SU-DHL-6 (cell line): ENCODE results near the gene CTBP1.
A peak's percentile ranks its signal among the peaks of the same experiment; 100 is the strongest.

Source experiments
- H2AFZ ChIP-seq: fragments of 200-600 bp; sonication (generic); 2 replicates; pipeline ENCODE4 v1.6.1; 2014; ENCODE audit warnings: low read depth, mild to moderate bottlenecking, moderate library complexity, mixed read lengths, antibody characterized with exemption, low read length; ENCODE audit not compliant: severe bottlenecking
- H3F3A ChIP-seq: fragments of 200-600 bp; shearing (Covaris generic); 2 replicates; pipeline ENCODE4 v1.6.0; 2016; ENCODE audit warnings: antibody characterized with exemption, mild to moderate bottlenecking; ENCODE audit not compliant: insufficient read depth
- H3K27ac ChIP-seq: fragments of 200-600 bp; sonication (generic); 2 replicates; pipeline ENCODE4 v1.5.1; 2016; ENCODE audit warnings: low read depth, mild to moderate bottlenecking, low read length, moderate library complexity, mixed read lengths
- H3K27me3 ChIP-seq: fragments of 200-600 bp; sonication (generic), shearing (Covaris generic); 2 replicates; pipeline ENCODE4 v1.6.0; 2014; ENCODE audit warnings: mild to moderate bottlenecking, low read length
- H3K36me3 ChIP-seq: fragments of 200-600 bp; sonication (generic); 2 replicates; pipeline ENCODE4 v1.6.1; 2014; ENCODE audit warnings: mild to moderate bottlenecking, low read length, mixed read lengths
- H3K4me2 ChIP-seq: fragments of 300-600, 200-600 bp; shearing (Covaris generic), sonication (generic); 2 replicates; pipeline ENCODE4 v1.6.0; 2014; ENCODE audit warnings: low read length, low read depth, mild to moderate bottlenecking; ENCODE audit not compliant: poor library complexity, severe bottlenecking
- H3K4me3 ChIP-seq: fragments of 200-600 bp; sonication (generic); 2 replicates; pipeline ENCODE4 v1.5.1; 2014; ENCODE audit warnings: antibody characterized with exemption, low read length, mild to moderate bottlenecking, mixed read lengths; ENCODE audit not compliant: insufficient read depth, poor library complexity, severe bottlenecking
- H3K79me2 ChIP-seq: fragments of 200-600 bp; sonication (generic); 2 replicates; pipeline ENCODE4 v1.6.1; 2014; ENCODE audit warnings: mild to moderate bottlenecking, low read length, moderate library complexity; ENCODE audit not compliant: insufficient read depth
- H3K9ac ChIP-seq: fragments of 200-600 bp; sonication (generic); 2 replicates; pipeline ENCODE4 v1.7.0; 2014; ENCODE audit warnings: mild to moderate bottlenecking, low read length
- H3K9me2 ChIP-seq: fragments of 200-600 bp; sonication (generic); replicated peaks from 2 replicates; pipeline ENCODE4 v1.6.1; 2014; ENCODE audit warnings: low read length; ENCODE audit not compliant: insufficient read depth
- H3K9me3 ChIP-seq: fragments of 200-600 bp; sonication (generic); 2 replicates; pipeline ENCODE4 v1.6.1; 2014; ENCODE audit warnings: low read length, mixed read lengths; ENCODE audit not compliant: insufficient read depth
- H4K20me1 ChIP-seq: fragments of 200-600 bp; sonication (generic); 2 replicates; pipeline ENCODE4 v1.6.1; 2014; ENCODE audit warnings: low read depth, mild to moderate bottlenecking, antibody characterized with exemption, low read length, moderate library complexity, mixed read lengths
- CTCF ChIP-seq: fragments of 200-600 bp; sonication (generic); IDR thresholded peaks from one replicate; pipeline ENCODE4 v1.5.1; 2017; ENCODE audit warnings: antibody characterized with exemption, mild to moderate bottlenecking, low read length, moderate library complexity; ENCODE audit not compliant: insufficient read depth, poor library complexity, severe bottlenecking
- EZH2phosphoT487 ChIP-seq: fragments of 200-600 bp; sonication (generic), shearing (Covaris generic); conservative IDR thresholded peaks from 2 replicates; pipeline ENCODE4 v1.6.1; 2018; ENCODE audit warnings: mild to moderate bottlenecking, antibody characterized with exemption, low read length, moderate library complexity, mixed read lengths

CTBP1 gene

GRCh38 chr4:1222938-1223690 lies 25.8 kb downstream of the CTBP1 start:
- Histone ChIP-seq H4K20me1 (no peaks in the 10 kb centered on the region), H3K9ac (no peak overlapping the region), H3K27me3 (no peaks in the 10 kb centered on the region), H3K9me2 (no peaks in the 10 kb centered on the region), H3K4me2 (no peak overlapping the region), H2AFZ (no peak overlapping the region), H3K36me3 (no peaks in the 10 kb centered on the region), H3K27ac (no peak overlapping the region), H3K4me3 (no peak overlapping the region), H3F3A (peaks cover 37% of the 10 kb centered on the region), H3K9me3 (no peaks in the 10 kb centered on the region), H3K79me2 (no peaks in the 10 kb centered on the region)
- TF ChIP-seq EZH2phosphoT487 (no peak), CTCF (no peak)

GRCh38 chr4:1222036-1222789 lies 26.7 kb downstream of the CTBP1 start:
- no peaks in the 10 kb centered on the region for H3K9me3 ChIP-seq
- peak overlapping the region; percentile 59; the same call in 1 of the 2 replicates for H3K9ac ChIP-seq
- no peak overlapping the region for H2AFZ ChIP-seq
- peak overlapping the region; percentile 100 for H3K27ac ChIP-seq
- H3K9me2 ChIP-seq = no peaks in the 10 kb centered on the region
- H3F3A ChIP-seq = peaks cover 43% of the 10 kb centered on the region
- no peaks in the 10 kb centered on the region for H3K36me3 ChIP-seq
- no peak overlapping the region for H3K4me3 ChIP-seq
- no peaks in the 10 kb centered on the region for H4K20me1 ChIP-seq
- H3K4me2 ChIP-seq = peak overlapping the region; percentile 98
- no peak for TF ChIP-seq CTCF
- TF ChIP-seq EZH2phosphoT487 = no peak
- H3K27me3 ChIP-seq = no peaks in the 10 kb centered on the region
- peaks cover 7% of the 10 kb centered on the region; the same call in 1 of the 2 replicates for H3K79me2 ChIP-seq

GRCh38 chr4:1221155-1221870 lies 27.6 kb downstream of the CTBP1 start:
- Histone ChIP-seq H3K36me3 (no peaks in the 10 kb centered on the region), H3K27me3 (no peaks in the 10 kb centered on the region), H3K79me2 (peaks cover 9% of the 10 kb centered on the region; the same call in 1 of the 2 replicates), H3F3A (peaks cover 49% of the 10 kb centered on the region), H3K4me3 (peak overlapping the region; percentile 2), H3K9ac (peak overlapping the region; percentile 59), H4K20me1 (no peaks in the 10 kb centered on the region), H3K27ac (peak overlapping the region; percentile 100), H3K9me2 (no peaks in the 10 kb centered on the region), H3K9me3 (no peaks in the 10 kb centered on the region), H2AFZ (no peak overlapping the region), H3K4me2 (peak overlapping the region; percentile 98)
- TF ChIP-seq CTCF (no peak), EZH2phosphoT487 (no peak)
